ENCODE measurements around the gene TMEM63C. TPM values are rescaled to one million over a fixed set of nuclear protein-coding genes. Genes with fewer than 3 reads are reported as not detected.

Gene TMEM63C
- total RNA-seq, 4 donors from 2014 or later = 20.1 to 60.2 (median 33.9) TPM

DNA sequence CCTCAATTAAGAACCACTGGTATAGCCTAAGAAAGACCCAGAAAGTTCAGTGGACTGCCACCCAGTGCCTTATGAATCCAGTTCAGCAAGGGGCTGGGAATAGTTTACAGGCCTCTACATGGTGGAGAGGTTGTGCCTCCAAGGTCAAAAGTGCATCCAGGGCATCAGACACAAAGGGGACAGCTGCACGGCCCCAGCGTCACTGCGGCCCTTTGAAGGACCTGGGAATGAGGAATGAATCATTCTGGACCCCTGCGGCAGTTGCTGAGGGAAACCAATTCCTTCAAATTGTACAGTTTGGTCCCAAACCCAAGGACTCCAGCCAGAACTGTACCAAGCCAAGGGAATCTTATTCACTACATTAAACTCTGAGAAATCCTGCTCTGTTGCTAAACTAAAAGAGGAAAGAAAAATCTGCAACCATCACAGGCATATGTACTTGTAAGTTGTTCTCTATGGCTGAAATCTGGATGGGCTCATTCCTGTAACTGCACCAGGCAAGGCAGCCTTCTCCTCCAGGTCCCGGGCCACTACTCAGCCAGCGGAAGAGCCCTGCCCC is 100.3 kb downstream of the TMEM63C start:
- WGBS, 2 donors (ENCODE audit: low coverage in 1 of 2) = 84 to 93% methylated on average over 3 to 6 of the region's 6 CpGs

DNA sequence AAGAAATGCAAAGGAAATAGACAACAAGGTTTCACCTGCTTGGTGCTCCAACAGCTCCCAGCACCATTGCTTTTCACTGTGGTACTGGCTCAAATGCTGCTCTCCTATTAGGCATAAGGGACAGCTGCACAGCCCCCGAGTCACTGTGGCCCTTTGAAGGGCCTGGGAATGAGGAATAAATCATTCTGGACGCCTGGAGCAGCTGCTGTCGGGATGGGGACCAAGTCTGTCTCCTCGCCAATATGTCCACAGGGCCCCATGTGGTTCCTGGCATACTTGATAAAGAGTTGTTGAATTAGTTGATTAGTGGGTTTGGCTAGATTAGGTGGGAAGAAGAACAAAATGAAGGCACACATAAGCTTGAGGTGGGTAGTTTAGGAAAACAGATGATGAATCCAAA is 102.5 kb downstream of the TMEM63C start:
- no peak for DNase-seq

More for the DNA sequence above, 100.3 kb downstream of the TMEM63C start:
- intact Hi-C loops (cut with DNase I; ENCODE audit: low total_unique reads) = no loop called here
- peaks cover 0 to 28% (median 12%) of the 10 kb centered on the region in 4 donors for H3K36me3 ChIP-seq
- in situ Hi-C loops (cut with MboI; ENCODE audit: low pct_ligation_motif_present in 1 of 4, low pct_unique_long_range_greater_than_20kb in 1 of 4, low sequenced_read_pairs in 3 of 4) = no loop called here
- no peak overlapping the region for H3K27ac ChIP-seq
- H3K27me3 ChIP-seq = no peaks in the 10 kb centered on the region
- TF ChIP-seq POLR2A (IDR thresholded peaks at IDR 0.05) = no peak
- no peak for TF ChIP-seq EP300 (IDR thresholded peaks at IDR 0.05; ENCODE audit: low read depth)
- no peak for TF ChIP-seq POLR2AphosphoS5 (IDR thresholded peaks at IDR 0.05)
- TF ChIP-seq, protein P1, sequence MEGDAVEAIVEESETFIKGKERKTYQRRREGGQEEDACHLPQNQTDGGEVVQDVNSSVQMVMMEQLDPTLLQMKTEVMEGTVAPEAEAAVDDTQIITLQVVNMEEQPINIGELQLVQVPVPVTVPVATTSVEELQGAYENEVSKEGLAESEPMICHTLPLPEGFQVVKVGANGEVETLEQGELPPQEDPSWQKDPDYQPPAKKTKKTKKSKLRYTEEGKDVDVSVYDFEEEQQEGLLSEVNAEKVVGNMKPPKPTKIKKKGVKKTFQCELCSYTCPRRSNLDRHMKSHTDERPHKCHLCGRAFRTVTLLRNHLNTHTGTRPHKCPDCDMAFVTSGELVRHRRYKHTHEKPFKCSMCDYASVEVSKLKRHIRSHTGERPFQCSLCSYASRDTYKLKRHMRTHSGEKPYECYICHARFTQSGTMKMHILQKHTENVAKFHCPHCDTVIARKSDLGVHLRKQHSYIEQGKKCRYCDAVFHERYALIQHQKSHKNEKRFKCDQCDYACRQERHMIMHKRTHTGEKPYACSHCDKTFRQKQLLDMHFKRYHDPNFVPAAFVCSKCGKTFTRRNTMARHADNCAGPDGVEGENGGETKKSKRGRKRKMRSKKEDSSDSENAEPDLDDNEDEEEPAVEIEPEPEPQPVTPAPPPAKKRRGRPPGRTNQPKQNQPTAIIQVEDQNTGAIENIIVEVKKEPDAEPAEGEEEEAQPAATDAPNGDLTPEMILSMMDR (IDR thresholded peaks at IDR 0.05) = no peak
- no peak overlapping the region for H3K4me3 ChIP-seq
- no peaks in the 10 kb centered on the region for H3K9me3 ChIP-seq
- no peak for DNase-seq
- H3K4me1 ChIP-seq = no peaks in the 10 kb centered on the region

DNA sequence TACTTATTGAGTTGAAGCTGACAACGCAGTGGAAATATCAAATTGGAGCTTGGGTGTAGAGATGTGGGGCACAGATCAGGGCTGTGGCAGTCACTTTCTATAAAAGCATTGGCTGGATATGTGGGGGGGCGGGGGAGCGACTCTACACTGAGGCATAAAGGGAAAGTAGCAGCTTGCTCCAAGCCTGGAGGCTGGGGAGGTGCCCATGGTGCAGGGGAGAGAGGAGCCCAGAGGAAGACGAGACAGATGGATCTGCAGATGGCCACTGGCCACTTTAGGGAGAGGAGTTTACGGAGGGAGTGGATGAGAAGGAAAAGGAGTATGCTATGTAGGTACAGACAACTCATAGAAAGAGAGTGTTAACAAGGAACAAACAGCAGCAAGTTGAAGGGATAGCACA is 102.9 kb downstream of the TMEM63C start:
- in situ Hi-C loops (cut with MboI; ENCODE audit: low pct_ligation_motif_present in 1 of 4, low pct_unique_long_range_greater_than_20kb in 1 of 4, low sequenced_read_pairs in 3 of 4) (no loop called here), intact Hi-C loops (cut with DNase I; ENCODE audit: low total_unique reads) (no loop called here)
- DNase-seq = no peak
- TF ChIP-seq EP300 (IDR thresholded peaks at IDR 0.05; ENCODE audit: low read depth) = no peak
- no peak for TF ChIP-seq POLR2AphosphoS5 (IDR thresholded peaks at IDR 0.05)
- TF ChIP-seq POLR2A (IDR thresholded peaks at IDR 0.05) = no peak
- TF ChIP-seq, protein P1 (IDR thresholded peaks at IDR 0.05) = no peak
- Histone ChIP-seq H3K9me3 (no peaks in the 10 kb centered on the region), H3K4me3 (no peak overlapping the region), H3K27me3 (no peaks in the 10 kb centered on the region), H3K4me1 (no peaks in the 10 kb centered on the region), H3K27ac (no peak overlapping the region), H3K36me3 (peaks cover 0 to 29% (median 12%) of the 10 kb centered on the region in 4 donors)
- WGBS, 2 donors (ENCODE audit: low coverage in 1 of 2) = 94 to 100% methylated on average over 2 to 5 of the region's 5 CpGs

More for the DNA sequence above, 102.5 kb downstream of the TMEM63C start:
- H3K36me3 ChIP-seq = peaks cover 0 to 29% (median 12%) of the 10 kb centered on the region in 4 donors
- in situ Hi-C loops (cut with MboI; ENCODE audit: low pct_ligation_motif_present in 1 of 4, low pct_unique_long_range_greater_than_20kb in 1 of 4, low sequenced_read_pairs in 3 of 4) (no loop called here), intact Hi-C loops (cut with DNase I; ENCODE audit: low total_unique reads) (no loop called here)
- TF ChIP-seq EP300 (IDR thresholded peaks at IDR 0.05; ENCODE audit: low read depth) (no peak), POLR2A (IDR thresholded peaks at IDR 0.05) (no peak), POLR2AphosphoS5 (IDR thresholded peaks at IDR 0.05) (no peak)
- TF ChIP-seq, protein P1 (IDR thresholded peaks at IDR 0.05) = no peak
- 81 to 89% methylated on average over 4 of the region's 4 CpGs for WGBS, 2 donors (ENCODE audit: low coverage in 1 of 2)
- no peak overlapping the region for H3K27ac ChIP-seq
- H3K9me3 ChIP-seq = no peaks in the 10 kb centered on the region
- no peak overlapping the region for H3K4me3 ChIP-seq
- H3K27me3 ChIP-seq = no peaks in the 10 kb centered on the region
- no peaks in the 10 kb centered on the region for H3K4me1 ChIP-seq

DNA sequence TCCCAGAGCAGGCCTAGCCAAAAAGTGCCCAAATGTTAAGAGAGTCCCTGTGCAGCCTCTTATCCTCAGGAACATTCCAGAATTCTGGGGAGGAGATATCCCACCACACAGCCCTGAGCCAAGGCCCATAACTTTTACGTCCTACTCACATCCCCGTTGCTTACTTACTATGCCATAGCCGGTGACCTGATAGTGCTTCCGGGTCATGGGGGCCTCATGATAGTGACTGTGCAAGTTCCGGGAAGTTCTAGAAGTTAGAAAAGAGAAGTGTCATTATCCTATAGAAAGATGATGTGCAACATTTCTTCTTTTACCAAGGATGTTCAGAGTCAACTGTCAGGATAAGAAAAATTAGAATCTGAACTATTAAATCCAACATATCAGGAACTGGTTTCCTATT is 105.0 kb downstream of the TMEM63C start:
- WGBS, 2 donors (ENCODE audit: low coverage in 1 of 2) = 90 to 95% methylated on average over 2 to 5 of the region's 5 CpGs
- intact Hi-C loops (cut with DNase I; ENCODE audit: low total_unique reads) = no loop called here
- TF ChIP-seq POLR2AphosphoS5 (IDR thresholded peaks at IDR 0.05) = no peak
- no peak for TF ChIP-seq POLR2A (IDR thresholded peaks at IDR 0.05)
- TF ChIP-seq, protein P1 (IDR thresholded peaks at IDR 0.05) = no peak
- no peak for TF ChIP-seq EP300 (IDR thresholded peaks at IDR 0.05; ENCODE audit: low read depth)
- in situ Hi-C loops (cut with MboI; ENCODE audit: low pct_ligation_motif_present in 1 of 4, low pct_unique_long_range_greater_than_20kb in 1 of 4, low sequenced_read_pairs in 3 of 4) = no loop called here
- Histone ChIP-seq H3K27ac (no peak overlapping the region), H3K9me3 (no peaks in the 10 kb centered on the region), H3K36me3 (peaks cover 0 to 29% (median 12%) of the 10 kb centered on the region in 4 donors), H3K4me1 (no peaks in the 10 kb centered on the region), H3K27me3 (no peaks in the 10 kb centered on the region), H3K4me3 (no peak overlapping the region)
- no peak for DNase-seq
